ENCODE data around the gene ADAMTS13. TPM values are rescaled to one million over a fixed set of nuclear protein-coding genes. Genes with fewer than 3 reads are reported as not detected.

The ADAMTS13 gene
- total and polyA plus RNA-seq, 4 donors = 6.5 to 13.3 (median 10.4) TPM

DNA sequence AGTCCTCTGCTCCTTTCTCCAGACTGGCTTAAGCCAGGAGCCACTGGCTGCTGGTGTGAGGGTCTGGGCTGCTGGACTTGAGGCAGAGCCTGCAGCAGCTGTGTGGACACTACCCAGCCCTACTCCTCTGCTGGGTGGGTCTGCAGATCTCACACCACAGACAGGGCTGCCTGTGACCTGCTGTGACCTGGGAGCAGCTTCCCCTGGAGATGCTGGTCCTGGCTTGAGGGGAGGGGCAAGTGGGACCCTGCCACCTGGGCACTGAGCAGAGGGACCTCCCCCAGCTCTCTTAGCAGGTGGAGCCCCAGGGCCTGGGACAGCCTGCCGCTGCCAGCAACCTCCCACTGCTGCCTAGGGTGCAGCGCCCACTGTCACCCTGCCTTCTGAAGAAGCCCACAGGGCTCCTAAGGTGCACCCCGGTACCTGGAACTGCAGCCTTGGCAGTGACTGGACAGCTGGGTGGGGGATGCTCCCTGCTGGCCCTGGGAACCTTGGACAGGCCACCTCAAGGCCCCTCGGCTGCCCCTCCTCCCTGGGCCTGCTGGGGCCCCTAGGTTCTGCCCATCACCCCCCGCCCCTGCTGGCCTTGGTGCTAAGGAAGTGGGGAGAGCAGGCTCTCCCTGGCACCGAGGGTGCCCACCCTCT is 46.7 kb downstream of the ADAMTS13 start:
- Histone ChIP-seq H3K4me1 (ENCODE audit: control insufficient read depth in 4 of 4, insufficient read depth in 4 of 4, low read length in 3 of 4) (peaks cover 0 to 17% (median 8%) of the 10 kb centered on the region in 4 donors), H3K27me3 (ENCODE audit: control insufficient read depth in 4 of 4, insufficient read depth in 4 of 4, low read length in 3 of 4) (no peaks in the 10 kb centered on the region), H3K9ac (ENCODE audit: low read depth in 1 of 2, low read length in 2 of 2) (no peak overlapping the region), H3K9me3 (ENCODE audit: control insufficient read depth in 4 of 4, low read length in 3 of 4) (no peaks in the 10 kb centered on the region), H3K4me3 (ENCODE audit: low read depth in 1 of 3, low read length in 3 of 3) (no peak overlapping the region), H3K36me3 (ENCODE audit: control insufficient read depth in 4 of 4, insufficient read depth in 3 of 4, low read depth in 1 of 4, low read length in 3 of 4) (peaks cover 0 to 18% (median 14%) of the 10 kb centered on the region in 4 donors), H3K27ac (ENCODE audit: low read depth in 1 of 2, low read length in 2 of 2) (no peak overlapping the region)
- WGBS = 94% methylated on average over 6 of the region's 6 CpGs
- TF ChIP-seq YY1 (IDR thresholded peaks at IDR 0.05) (no peak), HNF4G (IDR thresholded peaks at IDR 0.05) (no peak), NR2F2 (IDR thresholded peaks at IDR 0.05) (no peak), JUND (IDR thresholded peaks at IDR 0.05) (no peak), FOXA2 (IDR thresholded peaks at IDR 0.05) (no peak), HNF4A (conservative IDR thresholded peaks at IDR 0.05) (no peak), RAD21 (IDR thresholded peaks at IDR 0.05) (no peak), TAF1 (conservative IDR thresholded peaks at IDR 0.05) (no peak), GABPA (IDR thresholded peaks at IDR 0.05 in 1 of 2, conservative IDR thresholded peaks at IDR 0.05 in 1 of 2) (no peak), EGR1 (IDR thresholded peaks at IDR 0.05; ENCODE audit: low read depth in 2 of 2) (no peak)
- TF ChIP-seq, protein P1, sequence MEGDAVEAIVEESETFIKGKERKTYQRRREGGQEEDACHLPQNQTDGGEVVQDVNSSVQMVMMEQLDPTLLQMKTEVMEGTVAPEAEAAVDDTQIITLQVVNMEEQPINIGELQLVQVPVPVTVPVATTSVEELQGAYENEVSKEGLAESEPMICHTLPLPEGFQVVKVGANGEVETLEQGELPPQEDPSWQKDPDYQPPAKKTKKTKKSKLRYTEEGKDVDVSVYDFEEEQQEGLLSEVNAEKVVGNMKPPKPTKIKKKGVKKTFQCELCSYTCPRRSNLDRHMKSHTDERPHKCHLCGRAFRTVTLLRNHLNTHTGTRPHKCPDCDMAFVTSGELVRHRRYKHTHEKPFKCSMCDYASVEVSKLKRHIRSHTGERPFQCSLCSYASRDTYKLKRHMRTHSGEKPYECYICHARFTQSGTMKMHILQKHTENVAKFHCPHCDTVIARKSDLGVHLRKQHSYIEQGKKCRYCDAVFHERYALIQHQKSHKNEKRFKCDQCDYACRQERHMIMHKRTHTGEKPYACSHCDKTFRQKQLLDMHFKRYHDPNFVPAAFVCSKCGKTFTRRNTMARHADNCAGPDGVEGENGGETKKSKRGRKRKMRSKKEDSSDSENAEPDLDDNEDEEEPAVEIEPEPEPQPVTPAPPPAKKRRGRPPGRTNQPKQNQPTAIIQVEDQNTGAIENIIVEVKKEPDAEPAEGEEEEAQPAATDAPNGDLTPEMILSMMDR (IDR thresholded peaks at IDR 0.05; ENCODE audit: low read depth, low read length, missing input control) = no peak
- TF ChIP-seq, protein P2, sequence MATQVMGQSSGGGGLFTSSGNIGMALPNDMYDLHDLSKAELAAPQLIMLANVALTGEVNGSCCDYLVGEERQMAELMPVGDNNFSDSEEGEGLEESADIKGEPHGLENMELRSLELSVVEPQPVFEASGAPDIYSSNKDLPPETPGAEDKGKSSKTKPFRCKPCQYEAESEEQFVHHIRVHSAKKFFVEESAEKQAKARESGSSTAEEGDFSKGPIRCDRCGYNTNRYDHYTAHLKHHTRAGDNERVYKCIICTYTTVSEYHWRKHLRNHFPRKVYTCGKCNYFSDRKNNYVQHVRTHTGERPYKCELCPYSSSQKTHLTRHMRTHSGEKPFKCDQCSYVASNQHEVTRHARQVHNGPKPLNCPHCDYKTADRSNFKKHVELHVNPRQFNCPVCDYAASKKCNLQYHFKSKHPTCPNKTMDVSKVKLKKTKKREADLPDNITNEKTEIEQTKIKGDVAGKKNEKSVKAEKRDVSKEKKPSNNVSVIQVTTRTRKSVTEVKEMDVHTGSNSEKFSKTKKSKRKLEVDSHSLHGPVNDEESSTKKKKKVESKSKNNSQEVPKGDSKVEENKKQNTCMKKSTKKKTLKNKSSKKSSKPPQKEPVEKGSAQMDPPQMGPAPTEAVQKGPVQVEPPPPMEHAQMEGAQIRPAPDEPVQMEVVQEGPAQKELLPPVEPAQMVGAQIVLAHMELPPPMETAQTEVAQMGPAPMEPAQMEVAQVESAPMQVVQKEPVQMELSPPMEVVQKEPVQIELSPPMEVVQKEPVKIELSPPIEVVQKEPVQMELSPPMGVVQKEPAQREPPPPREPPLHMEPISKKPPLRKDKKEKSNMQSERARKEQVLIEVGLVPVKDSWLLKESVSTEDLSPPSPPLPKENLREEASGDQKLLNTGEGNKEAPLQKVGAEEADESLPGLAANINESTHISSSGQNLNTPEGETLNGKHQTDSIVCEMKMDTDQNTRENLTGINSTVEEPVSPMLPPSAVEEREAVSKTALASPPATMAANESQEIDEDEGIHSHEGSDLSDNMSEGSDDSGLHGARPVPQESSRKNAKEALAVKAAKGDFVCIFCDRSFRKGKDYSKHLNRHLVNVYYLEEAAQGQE (IDR thresholded peaks at IDR 0.05) = no peak
- TF ChIP-seq, protein P3, sequence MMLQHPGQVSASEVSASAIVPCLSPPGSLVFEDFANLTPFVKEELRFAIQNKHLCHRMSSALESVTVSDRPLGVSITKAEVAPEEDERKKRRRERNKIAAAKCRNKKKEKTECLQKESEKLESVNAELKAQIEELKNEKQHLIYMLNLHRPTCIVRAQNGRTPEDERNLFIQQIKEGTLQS (IDR thresholded peaks at IDR 0.05) = no peak
- no peak for DNase-seq (ENCODE audit: low spot score)

DNA sequence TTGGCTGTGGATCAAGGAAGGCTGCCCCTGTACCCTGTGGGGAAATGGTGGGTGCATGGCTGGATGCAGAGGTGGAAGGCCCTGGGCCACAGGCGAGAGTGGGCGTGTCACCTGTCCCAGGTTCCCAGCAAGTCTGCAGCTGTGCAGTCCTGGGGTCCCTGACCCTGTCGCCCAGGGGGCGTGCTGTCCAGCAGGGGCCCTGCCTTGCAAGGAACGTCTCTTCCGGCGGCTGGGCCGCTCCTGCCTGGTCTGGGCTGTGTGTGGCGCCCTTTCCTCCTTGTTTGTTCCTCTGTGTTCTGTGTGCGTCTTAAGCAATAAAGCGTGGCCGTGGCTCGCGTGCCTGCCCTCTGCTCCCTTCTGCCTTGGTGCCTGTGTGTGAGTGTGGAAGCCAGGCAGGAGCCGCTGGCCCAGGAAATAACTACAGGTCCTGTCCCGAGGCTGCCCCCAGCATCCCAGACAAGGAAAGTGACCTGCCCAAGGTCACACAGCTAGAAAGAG is 48.3 kb downstream of the ADAMTS13 start:
- no peak overlapping the region for H3K27ac ChIP-seq (ENCODE audit: low read depth in 1 of 2, low read length in 2 of 2)
- no peak overlapping the region for H3K9ac ChIP-seq (ENCODE audit: low read depth in 1 of 2, low read length in 2 of 2)
- H3K4me3 ChIP-seq (ENCODE audit: low read depth in 1 of 3, low read length in 3 of 3) = no peak overlapping the region
- no peak for DNase-seq (ENCODE audit: low spot score)
- peaks cover 0 to 10% (median 8%) of the 10 kb centered on the region in 4 donors for H3K36me3 ChIP-seq (ENCODE audit: control insufficient read depth in 4 of 4, insufficient read depth in 3 of 4, low read depth in 1 of 4, low read length in 3 of 4)
- 76% methylated on average over 16 of the region's 16 CpGs for WGBS
- peaks cover 0 to 17% (median 8%) of the 10 kb centered on the region in 4 donors for H3K4me1 ChIP-seq (ENCODE audit: control insufficient read depth in 4 of 4, insufficient read depth in 4 of 4, low read length in 3 of 4)
- no peak for TF ChIP-seq NR2F2 (IDR thresholded peaks at IDR 0.05)
- TF ChIP-seq, protein P1 (IDR thresholded peaks at IDR 0.05; ENCODE audit: low read depth, low read length, missing input control) = no peak
- H3K27me3 ChIP-seq (ENCODE audit: control insufficient read depth in 4 of 4, insufficient read depth in 4 of 4, low read length in 3 of 4) = no peaks in the 10 kb centered on the region
- no peaks in the 10 kb centered on the region for H3K9me3 ChIP-seq (ENCODE audit: control insufficient read depth in 4 of 4, low read length in 3 of 4)

Measured in liver (tissue), 9 donors.